SK-N-SH (cell line): ENCODE results near the gene SASH1. TPM values are rescaled to one million over a fixed set of nuclear protein-coding genes. Genes with fewer than 3 reads are reported as not detected.
"Not testable (repeated sequence)": the region's sequence is repeated elsewhere in the genome, so short reads cannot be mapped to it uniquely, and the experiment has no call there.

Experiments used
- CTCF ChIA-PET: fragments of 300-600, 350-600 bp; formaldehyde crosslinking; extraction: SDS; loops from one replicate; lab custom pipeline; 2021; lab: Yijun Ruan, JAX
- POLR2A ChIA-PET: fragments of 350-600 bp; sonication (Branson Sonifier 250); formaldehyde crosslinking; extraction: SDS; loops from one replicate; lab custom pipeline; 2020; ENCODE audit warnings: antibody characterized with exemption, inconsistent platforms; lab: Yijun Ruan, JAX
- DNase-seq: peaks from one replicate; pipeline ENCODE4 v3.0.0; 2012
- H2AFZ ChIP-seq: fragments of 200-600 bp; sonication (generic); 2 replicates; pipeline ENCODE4 v1.8.1; 2016; ENCODE audit warnings: antibody characterized with exemption, mild to moderate bottlenecking, low read depth
- H3F3A ChIP-seq: fragments of 200-600 bp; sonication (generic); replicated peaks from 2 replicates; pipeline ENCODE3; 2016; ENCODE audit warnings: antibody characterized with exemption, mild to moderate bottlenecking; ENCODE audit not compliant: insufficient read depth
- H3K27ac ChIP-seq, 2 experiments: fragments of 200-500 bp in 1 of 2; fragments of 200-600 bp in 1 of 2; sonication (Bioruptor generic) in 1 of 2; sonication (generic), shearing (Covaris generic) in 1 of 2; 2 replicates each; pipeline versions ENCODE4 v1.5.1 to v1.6.1; 2014 to 2016; ENCODE audit warnings: low read depth in 2 of 2, inconsistent platforms in 1 of 2, low read length in 1 of 2, mild to moderate bottlenecking in 1 of 2, mixed read lengths in 1 of 2
- H3K27me3 ChIP-seq: fragments of 200-600 bp; sonication (generic), shearing (Covaris generic); 2 replicates; pipeline ENCODE4 v1.6.1; 2016; ENCODE audit warnings: mixed run types; ENCODE audit not compliant: insufficient read depth
- H3K36me3 ChIP-seq, 2 experiments: fragments of 200-500 bp in 1 of 2; fragments of 200-600 bp in 1 of 2; sonication (Bioruptor generic) in 1 of 2; sonication (generic) in 1 of 2; replicated peaks in 1 of 2; 2 replicates each; pipeline versions ENCODE3 to v1.5.1; 2014 to 2016; ENCODE audit warnings: low read length in 1 of 2, mild to moderate bottlenecking in 1 of 2; ENCODE audit not compliant: insufficient read depth in 2 of 2, control insufficient read depth in 1 of 2
- H3K4me1 ChIP-seq, 2 experiments: fragments of 200-500 bp in 1 of 2; fragments of 200-600 bp in 1 of 2; sonication (Bioruptor generic) in 1 of 2; sonication (generic), shearing (Covaris generic) in 1 of 2; 2 replicates each; pipeline versions ENCODE4 v1.5.1 to v1.6.1; 2014 to 2016; ENCODE audit warnings: low read depth in 1 of 2, low read length in 1 of 2, mixed run types in 1 of 2; ENCODE audit not compliant: insufficient read depth in 2 of 2, control insufficient read depth in 1 of 2
- H3K4me2 ChIP-seq: fragments of 200-600 bp; sonication (generic), shearing (Covaris generic); 2 replicates; pipeline ENCODE4 v1.6.1; 2017; ENCODE audit warnings: mixed run types
- H3K4me3 ChIP-seq, 2 experiments: fragments of 200-500 bp in 1 of 2; fragments of 200-600 bp in 1 of 2; sonication (Bioruptor generic) in 1 of 2; sonication (generic), shearing (Covaris generic) in 1 of 2; 2 replicates each; pipeline versions ENCODE4 v1.5.1 to v1.8.1; 2014 to 2016; ENCODE audit warnings: low read depth in 2 of 2, inconsistent platforms in 1 of 2, low read length in 1 of 2, mild to moderate bottlenecking in 1 of 2, mixed read lengths in 1 of 2, moderate library complexity in 1 of 2
- H3K79me2 ChIP-seq: fragments of 200-600 bp; sonication (generic); 2 replicates; pipeline ENCODE4 v1.8.1; 2017; ENCODE audit warnings: mild to moderate bottlenecking; ENCODE audit not compliant: insufficient read depth
- H3K9ac ChIP-seq: fragments of 200-600 bp; sonication (generic); 2 replicates; pipeline ENCODE4 v1.6.1; 2017; ENCODE audit warnings: mixed run types
- H3K9me2 ChIP-seq: fragments of 200-600 bp; sonication (generic); 2 replicates; pipeline ENCODE4 v1.6.1; 2017; ENCODE audit warnings: mixed run types
- H3K9me3 ChIP-seq: fragments of 200-600 bp; sonication (generic); 2 replicates; pipeline ENCODE4 v1.6.1; 2017; ENCODE audit warnings: mixed run types, mild to moderate bottlenecking, moderate library complexity
- H4K20me1 ChIP-seq: fragments of 200-600 bp; sonication (generic); 2 replicates; pipeline ENCODE4 v1.6.1; 2017; ENCODE audit warnings: mild to moderate bottlenecking, mixed run types; ENCODE audit not compliant: insufficient read depth
- CHD2 ChIP-seq: fragments of 150-350 bp; IDR thresholded peaks from 2 replicates; pipeline ENCODE4 v1.6.1; 2018; ENCODE audit warnings: low read length; ENCODE audit not compliant: partially characterized antibody
- CTCF ChIP-seq: fragments of 200-600 bp; sonication (generic); IDR thresholded peaks from 2 replicates; pipeline ENCODE4 v1.6.1; 2017; ENCODE audit warnings: antibody characterized with exemption, mild to moderate bottlenecking, moderate library complexity
- EZH2phosphoT487 ChIP-seq: fragments of 200-600 bp; sonication (generic); IDR thresholded peaks from 2 replicates; pipeline ENCODE4 v1.6.1; 2017; ENCODE audit warnings: low read depth, mixed run types, mild to moderate bottlenecking, antibody characterized with exemption, moderate library complexity, borderline replicate concordance
- FOXM1 ChIP-seq: IDR thresholded peaks from 2 replicates; pipeline ENCODE4 v1.4.0; 2012; ENCODE audit warnings: low read depth, mild to moderate bottlenecking
- IRF3 ChIP-seq: fragments of 150-350 bp; IDR thresholded peaks from 2 replicates; pipeline ENCODE4 v1.6.1; 2016; ENCODE audit warnings: mild to moderate bottlenecking, low read depth, low read length
- JUND ChIP-seq: IDR thresholded peaks from 2 replicates; pipeline ENCODE4 v1.4.0; 2012
- PBX3 ChIP-seq: IDR thresholded peaks from 2 replicates; pipeline ENCODE4; 2012
- RCOR1 ChIP-seq: fragments of 150-350 bp; IDR thresholded peaks from 2 replicates; pipeline ENCODE4 v1.6.1; 2017; ENCODE audit warnings: antibody characterized with exemption, low read length
- RFX5 ChIP-seq: IDR thresholded peaks from 2 replicates; pipeline ENCODE4 v1.6.1; 2012; ENCODE audit warnings: mild to moderate bottlenecking, improper control_type of control experiment, low read length
- SMC3 ChIP-seq: IDR thresholded peaks from 2 replicates; pipeline ENCODE4 v1.6.1; 2012; ENCODE audit warnings: low read depth, low read length, improper control_type of control experiment
- USF2 ChIP-seq: fragments of 150-350 bp; IDR thresholded peaks from 2 replicates; pipeline ENCODE4 v1.6.1; 2017; ENCODE audit warnings: antibody characterized with exemption, low read length, low read depth, borderline replicate concordance
- YY1 ChIP-seq: IDR thresholded peaks from 2 replicates; pipeline ENCODE4 v1.4.0; 2012; ENCODE audit warnings: low read depth, mild to moderate bottlenecking
- WGBS: methylation state at CpG from one replicate; pipeline ENCODE4 v1.1.6; 2017; ENCODE audit warnings: low lambda C conversion rate; 5-methylcytosine and 5-hydroxymethylcytosine counted together
- polyA plus RNA-seq, 3 experiments: library from polyadenylated mRNA; depleted of rRNA; stranded (reverse); fragments of >200 nt; gene quantifications; 2 replicates each; pipeline ENCODE4 v1.2.3, GENCODE V29; 2012

Gene SASH1
- polyA plus RNA-seq, 1 of the 3 experiments (the other 2 are of a cell fraction), result 19.8 TPM

GRCh38 chr6:148351309-148351708 is 8.7 kb downstream of the SASH1 start:
- Histone ChIP-seq H3K36me3 (peaks cover 0 to 6% of the 10 kb centered on the region in 2 experiments), H3K9me3 (no peaks in the 10 kb centered on the region), H3F3A (peaks cover 15% of the 10 kb centered on the region), H3K9ac (no peak overlapping the region), H3K9me2 (no peaks in the 10 kb centered on the region), H3K4me1 (no peaks in the 10 kb centered on the region; a peak in 1 of 4 replicates), H3K79me2 (peaks cover 91% of the 10 kb centered on the region), H3K4me3 (no peak overlapping the region), H3K27me3 (no peaks in the 10 kb centered on the region), H2AFZ (no peak overlapping the region), H3K4me2 (no peak overlapping the region), H3K27ac (peak overlapping the region in 1 of 2 experiments; percentile 23; a peak in 2 of 4 replicates), H4K20me1 (0 out of 2 replicates have a peak, but pooled peaks cover 5% of the 10 kb centered on the region)
- ChIA-PET CTCF (no interaction called here), POLR2A (no interaction called here)
- TF ChIP-seq SMC3 (no peak), YY1 (no peak), JUND (no peak), EZH2phosphoT487 (no peak), FOXM1 (no peak), RFX5 (no peak), PBX3 (no peak), CHD2 (no peak)
- WGBS, result 76% methylated on average over 1 of the region's 1 CpG
- DNase-seq, result no peak

GRCh38 chr6:148352421-148352820 is 9.8 kb downstream of the SASH1 start:
- H3K36me3 ChIP-seq, CTCF ChIA-PET, H3K4me3 ChIP-seq, H3K4me2 ChIP-seq, H3K27me3 ChIP-seq, DNase-seq, H2AFZ ChIP-seq, H4K20me1 ChIP-seq, H3K9ac ChIP-seq, H3K9me3 ChIP-seq, H3K9me2 ChIP-seq, H3K4me1 ChIP-seq, POLR2A ChIA-PET, H3K27ac ChIP-seq: not testable (repeated sequence)
- Histone ChIP-seq H3F3A (peaks cover 14% of the 10 kb centered on the region), H3K79me2 (peaks cover 91% of the 10 kb centered on the region)
- WGBS, result 79% methylated on average over 6 of the region's 7 CpGs

- Histone ChIP-seq H3K4me1 (no peaks in the 10 kb centered on the region), H3K27me3 (no peaks in the 10 kb centered on the region), H2AFZ (no peak overlapping the region), H3K27ac (no peak overlapping the region), H3K36me3 (peaks cover 0 to 8% of the 10 kb centered on the region in 2 experiments), H3K4me3 (no peak overlapping the region), H3K9me2 (no peaks in the 10 kb centered on the region), H3K9ac (no peak overlapping the region), H3K9me3 (no peaks in the 10 kb centered on the region), H3K79me2 (peaks cover 92% of the 10 kb centered on the region), H3F3A (peaks cover 10% of the 10 kb centered on the region), H3K4me2 (no peak overlapping the region), H4K20me1 (0 out of 2 replicates have a peak, but pooled peaks cover 5% of the 10 kb centered on the region)
- 54% methylated on average over 7 of the region's 7 CpGs for WGBS
- POLR2A ChIA-PET, result no interaction called here
- CTCF ChIA-PET, result no interaction called here
- DNase-seq, result no peak
- TF ChIP-seq USF2 (no peak), RFX5 (peak; percentile 20; the same call in 1 of the 2 replicates), CTCF (no peak), SMC3 (no peak), RCOR1 (no peak), IRF3 (no peak)
Measured at GRCh38 chr6:148358196-148358785, 15.7 kb downstream of the SASH1 start.
